GM18951 (cell line): Measurements from ENCODE around the gene AAK1.
"Not testable (repeated sequence)": the region's sequence is repeated elsewhere in the genome, so short reads cannot be mapped to it uniquely, and the experiment has no call there.

Experiments used
- POLR2A ChIP-seq: IDR thresholded peaks from 4 replicates; pipeline ENCODE4 v1.6.1; 2011; ENCODE audit warnings: mild to moderate bottlenecking; ENCODE audit not compliant: insufficient read length, insufficient read depth; ENCODE audit errors: extremely low read depth
- in situ Hi-C: fragments of 300-500 bp; cut with MboI; formaldehyde crosslinking; loops from one replicate; pipeline ENCODE4 v1.12.0; 2022; ENCODE audit warnings: low sequenced_read_pairs, mixed read lengths, inconsistent platforms; ENCODE audit not compliant: unreplicated experiment

AAK1 gene

DNA sequence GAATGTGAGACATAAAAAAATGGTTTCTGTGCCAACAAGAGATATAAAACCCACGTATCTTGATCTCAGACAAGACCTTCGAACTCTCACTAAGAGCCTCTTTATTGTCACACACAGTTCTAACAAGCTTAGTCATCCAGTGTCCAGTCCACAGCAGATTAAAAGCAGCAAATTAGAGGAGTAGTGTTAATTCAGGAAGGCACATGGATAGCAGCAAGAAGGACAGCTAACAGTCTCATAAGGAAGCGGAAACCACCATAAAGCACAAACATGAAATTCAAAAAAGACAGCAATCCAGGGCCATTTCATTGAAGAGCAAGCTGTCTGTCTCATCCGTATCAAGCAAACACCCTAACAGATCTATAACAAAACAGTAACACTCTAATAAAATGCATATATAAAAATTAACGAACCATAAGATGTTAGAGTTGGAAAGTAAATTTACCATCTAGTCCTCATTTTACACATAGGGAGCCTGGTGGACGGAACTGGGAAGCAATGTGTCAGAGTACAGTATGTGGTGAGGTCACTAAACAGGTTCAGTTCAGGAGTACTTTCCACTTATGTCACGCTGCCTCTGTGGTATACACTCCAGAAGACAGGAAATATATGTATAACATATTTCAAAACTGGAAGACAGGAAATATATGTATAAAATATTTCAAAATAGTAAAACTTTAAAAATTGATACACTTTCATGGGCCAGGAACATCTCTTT is 18.3 kb downstream of the AAK1 start:
- no peak for TF ChIP-seq POLR2A
- in situ Hi-C loops, result no loop called here

DNA sequence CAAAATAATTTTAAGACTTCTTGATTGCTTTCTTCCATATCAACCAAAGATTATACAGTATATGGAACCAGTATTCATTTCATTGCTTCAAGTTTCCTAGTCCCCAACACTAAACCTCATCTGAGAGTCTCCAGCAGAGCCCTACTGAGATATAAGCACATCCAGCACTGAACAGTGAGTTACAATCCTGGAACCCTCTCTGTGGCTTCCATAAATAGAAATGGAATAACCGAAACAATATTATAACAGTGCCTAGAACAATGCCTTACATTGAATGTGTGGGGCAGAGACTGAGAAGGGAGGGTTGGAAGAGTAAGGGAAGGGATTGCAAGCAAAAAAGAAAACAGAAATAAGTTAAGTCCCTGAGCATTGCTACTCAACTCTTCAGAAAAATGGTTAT is 18.9 kb downstream of the AAK1 start:
- no peak for TF ChIP-seq POLR2A

DNA sequence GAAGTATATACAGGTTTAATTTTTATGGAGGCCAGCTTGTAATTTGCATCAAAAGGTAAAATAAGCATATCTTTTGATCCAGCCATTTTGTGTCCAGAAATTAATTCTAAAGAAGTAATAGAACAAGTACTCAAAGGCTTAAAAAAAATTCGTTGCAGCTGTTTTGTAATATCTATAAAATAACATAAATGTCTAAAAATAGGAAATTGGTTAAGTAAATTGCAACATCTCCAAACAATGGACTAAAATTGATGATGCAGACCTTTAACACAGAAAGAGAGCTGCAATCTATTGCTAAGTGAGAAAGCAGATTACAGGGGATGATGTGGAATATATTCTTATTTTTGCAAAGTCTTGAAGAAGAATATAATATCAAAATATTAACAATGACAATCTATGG is 19.4 kb downstream of the AAK1 start:
- in situ Hi-C loops, result no loop called here
- no peak for TF ChIP-seq POLR2A

More for the DNA sequence above, 18.9 kb downstream of the AAK1 start:
- in situ Hi-C loops, result no loop called here

DNA sequence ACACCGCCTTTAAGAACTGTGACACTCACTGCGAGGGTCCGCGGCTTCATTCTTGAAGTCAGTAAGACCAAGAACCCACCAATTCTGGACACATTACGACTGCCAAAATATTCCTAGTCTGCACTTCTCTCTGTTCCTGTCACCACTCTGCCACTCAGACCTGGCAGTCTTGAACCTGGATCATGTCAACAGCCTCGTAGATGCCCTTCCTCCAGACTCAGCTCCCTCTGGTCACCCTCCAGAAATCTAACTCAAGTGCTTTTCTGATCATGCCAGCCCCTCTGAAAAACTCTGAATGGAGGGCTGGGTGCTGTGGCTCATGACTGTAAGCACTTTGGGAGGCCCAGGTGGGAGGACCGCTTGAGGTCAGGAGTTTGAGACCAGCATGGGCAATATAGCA is 20.3 kb downstream of the AAK1 start:
- no peak for TF ChIP-seq POLR2A
- in situ Hi-C loops, result no loop called here

DNA sequence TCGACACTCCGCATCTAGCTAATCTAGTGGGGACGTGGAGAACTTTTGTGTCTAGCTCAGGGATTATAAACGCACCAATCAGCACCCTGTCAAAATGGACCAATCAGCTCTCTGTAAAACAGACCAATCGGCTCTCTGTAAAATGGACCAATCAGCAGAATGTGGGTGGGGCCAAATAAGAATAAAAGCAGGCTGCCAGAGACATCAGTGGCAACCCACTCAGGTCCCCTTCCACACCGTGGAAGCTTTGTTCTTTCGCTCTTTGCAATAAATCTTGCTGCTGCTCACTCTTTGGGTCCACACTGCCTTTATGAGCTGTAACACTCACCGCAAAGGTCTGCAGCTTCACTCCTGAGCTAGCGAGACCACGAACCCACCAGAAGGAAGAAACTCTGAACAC is 20.7 kb downstream of the AAK1 start:
- in situ Hi-C loops, result not testable (repeated sequence)

DNA sequence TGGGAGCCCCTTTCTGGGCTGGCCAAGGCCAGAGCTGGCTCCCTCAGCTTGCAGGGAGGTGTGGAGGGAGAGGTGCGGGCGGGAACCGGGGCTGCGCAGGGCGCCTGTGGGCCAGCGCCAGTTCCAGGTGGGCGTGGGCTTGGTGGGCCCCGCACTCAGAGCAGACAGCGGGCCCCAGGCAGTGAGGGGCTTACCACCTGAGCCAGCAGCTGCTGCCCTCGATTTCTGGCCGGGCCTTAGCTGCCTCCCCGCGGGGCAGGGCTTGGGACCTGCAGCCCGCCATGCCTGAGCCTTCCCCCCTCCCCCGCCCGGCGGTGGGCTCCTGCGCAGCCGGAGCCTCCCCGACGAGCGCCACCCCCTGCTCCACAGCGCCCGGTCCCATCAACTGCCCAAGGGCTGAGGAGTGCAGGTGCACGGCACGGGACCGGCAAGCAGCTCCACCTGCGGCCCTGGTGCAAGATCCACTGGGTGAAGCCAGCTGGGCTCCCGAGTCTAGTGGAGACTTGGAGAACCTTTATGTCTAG is 21.5 kb downstream of the AAK1 start:
- in situ Hi-C loops, result not testable (repeated sequence)

DNA sequence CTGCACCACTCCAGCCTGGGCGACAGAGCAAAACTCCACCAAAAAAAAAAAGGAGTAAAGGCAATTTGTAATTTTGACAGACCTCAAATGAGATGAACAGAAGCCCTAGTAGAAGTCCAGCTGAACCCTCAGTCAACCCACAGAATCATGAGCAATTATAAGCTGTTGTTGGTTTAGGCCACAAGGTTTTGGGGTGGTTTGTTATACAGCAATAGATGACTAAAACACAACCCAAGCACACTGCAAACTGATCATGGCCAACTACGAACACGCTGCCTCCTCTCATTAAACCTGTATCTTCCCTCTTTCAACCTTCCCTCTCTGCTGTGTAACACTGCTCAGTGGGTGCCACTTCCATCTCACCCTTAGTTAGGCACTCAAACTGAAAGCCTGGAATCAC is 22.1 kb downstream of the AAK1 start:
- in situ Hi-C loops, result no loop called here
- no peak for TF ChIP-seq POLR2A

DNA sequence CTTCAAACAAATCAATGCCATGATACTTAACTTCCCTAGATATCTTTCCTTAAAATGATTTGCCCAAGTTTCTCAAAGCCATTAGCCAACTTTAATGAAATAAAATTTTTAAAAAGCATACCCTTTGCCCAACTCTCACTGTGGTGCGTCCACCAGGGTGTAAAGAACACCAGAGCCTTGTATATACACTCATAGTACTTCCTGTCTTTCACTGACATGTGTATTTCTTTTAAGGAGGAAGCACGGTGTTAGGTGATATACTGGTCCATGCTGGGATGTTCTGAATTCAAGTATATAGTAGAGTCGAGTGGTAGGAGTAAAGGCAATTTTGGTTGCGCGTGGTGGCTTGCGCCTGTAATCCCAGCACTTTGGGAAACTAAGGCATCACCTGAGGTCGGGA is 22.7 kb downstream of the AAK1 start:
- no peak for TF ChIP-seq POLR2A
- in situ Hi-C loops, result no loop called here

DNA sequence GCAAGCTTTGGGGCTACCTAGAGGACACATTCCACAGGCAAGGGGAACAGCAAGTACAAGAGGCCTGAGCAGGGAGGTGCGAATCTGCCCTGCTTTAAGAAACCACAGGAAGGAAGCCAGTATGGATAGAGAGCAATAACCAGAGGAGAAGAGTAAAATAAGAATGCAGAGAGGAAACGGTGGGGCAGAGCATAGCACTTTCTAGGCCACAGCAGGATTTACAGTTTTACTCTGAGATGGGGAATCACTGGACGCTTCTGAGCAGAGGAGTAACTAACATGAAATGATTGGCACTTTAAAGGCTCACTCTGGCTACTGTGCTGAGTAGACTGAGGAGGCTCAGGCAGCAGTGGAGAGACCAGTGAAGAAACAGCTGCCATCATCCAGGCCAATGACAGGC is 23.8 kb downstream of the AAK1 start:
- TF ChIP-seq POLR2A, result no peak
- in situ Hi-C loops, result no loop called here

DNA sequence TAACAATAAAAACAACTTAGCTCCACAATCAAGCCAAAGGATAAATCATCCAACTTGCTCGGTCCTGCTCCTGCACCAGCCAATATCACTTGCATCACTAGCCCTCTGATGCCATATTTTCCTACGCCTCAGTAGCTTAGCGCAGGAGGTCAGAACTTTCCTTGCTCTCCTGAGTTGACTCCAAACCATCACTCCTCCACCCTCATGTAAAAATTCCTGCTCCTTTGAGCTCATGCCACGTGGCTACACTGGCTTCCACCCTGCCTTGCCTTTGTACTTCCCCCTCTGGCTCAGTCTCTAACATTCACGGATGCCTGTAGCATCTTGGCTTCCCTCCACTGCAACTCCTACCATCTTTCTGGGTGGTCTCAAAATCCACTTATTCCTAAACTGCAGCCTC is 25.2 kb downstream of the AAK1 start:
- TF ChIP-seq POLR2A, result no peak
- in situ Hi-C loops, result no loop called here

DNA sequence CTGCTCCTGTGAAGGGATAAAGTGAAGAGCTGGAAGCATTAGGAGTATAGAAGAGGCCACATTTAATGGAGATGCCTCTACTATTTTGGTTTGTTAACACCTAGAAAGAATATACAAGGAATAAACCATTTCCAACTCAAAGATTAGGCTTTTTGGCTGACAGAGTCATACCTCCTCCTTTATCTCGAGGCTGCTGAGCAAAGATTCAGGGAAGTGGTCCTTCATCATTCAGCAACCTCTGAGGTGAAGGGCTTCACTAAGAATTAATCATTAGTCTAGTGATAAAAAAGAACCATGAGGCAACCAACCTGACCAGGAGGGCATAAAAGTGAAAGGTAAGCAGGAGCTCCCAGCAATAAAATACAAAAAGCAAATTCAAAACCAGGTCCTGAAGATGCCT is 25.8 kb downstream of the AAK1 start:
- no peak for TF ChIP-seq POLR2A
- in situ Hi-C loops, result no loop called here

DNA sequence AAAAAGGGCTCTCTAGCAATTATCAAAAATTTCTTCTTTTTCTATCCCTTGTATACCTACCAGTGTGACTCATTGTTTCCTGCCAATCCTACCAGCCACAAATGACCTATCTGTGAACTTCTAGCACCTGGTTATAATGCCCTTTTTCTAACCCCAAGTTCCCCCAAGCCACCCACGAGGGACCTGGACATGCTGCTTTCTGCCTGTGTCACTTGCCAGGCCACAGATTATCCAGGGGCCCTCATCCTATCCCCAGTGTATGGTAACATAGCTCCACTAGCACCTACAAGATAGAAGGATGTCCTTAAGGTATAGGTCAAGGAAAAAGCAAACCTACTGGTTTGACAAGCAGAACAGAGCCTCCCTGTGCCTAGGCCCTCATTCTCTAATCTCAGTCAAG is 26.8 kb downstream of the AAK1 start:
- TF ChIP-seq POLR2A, result no peak
- in situ Hi-C loops, result no loop called here

DNA sequence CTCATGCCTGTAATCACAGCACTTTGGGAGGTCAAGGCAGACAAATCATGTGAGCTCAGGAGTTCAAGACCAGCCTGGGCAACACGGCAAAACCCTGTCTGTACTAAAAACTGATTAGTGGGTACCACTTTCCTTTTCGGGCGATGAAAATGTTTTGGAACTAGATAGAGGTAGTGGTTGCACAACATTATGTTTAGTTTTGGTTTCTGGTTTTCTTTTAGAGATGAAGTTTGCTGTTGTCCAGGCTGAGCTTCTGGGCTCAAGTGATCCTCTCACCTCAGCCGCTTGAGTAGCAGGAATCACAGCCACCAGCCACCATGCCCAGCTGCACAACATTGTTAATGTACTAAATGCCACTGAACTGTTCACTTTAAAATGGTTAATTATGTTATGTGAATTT is 27.6 kb downstream of the AAK1 start:
- no peak for TF ChIP-seq POLR2A
- in situ Hi-C loops, result no loop called here

DNA sequence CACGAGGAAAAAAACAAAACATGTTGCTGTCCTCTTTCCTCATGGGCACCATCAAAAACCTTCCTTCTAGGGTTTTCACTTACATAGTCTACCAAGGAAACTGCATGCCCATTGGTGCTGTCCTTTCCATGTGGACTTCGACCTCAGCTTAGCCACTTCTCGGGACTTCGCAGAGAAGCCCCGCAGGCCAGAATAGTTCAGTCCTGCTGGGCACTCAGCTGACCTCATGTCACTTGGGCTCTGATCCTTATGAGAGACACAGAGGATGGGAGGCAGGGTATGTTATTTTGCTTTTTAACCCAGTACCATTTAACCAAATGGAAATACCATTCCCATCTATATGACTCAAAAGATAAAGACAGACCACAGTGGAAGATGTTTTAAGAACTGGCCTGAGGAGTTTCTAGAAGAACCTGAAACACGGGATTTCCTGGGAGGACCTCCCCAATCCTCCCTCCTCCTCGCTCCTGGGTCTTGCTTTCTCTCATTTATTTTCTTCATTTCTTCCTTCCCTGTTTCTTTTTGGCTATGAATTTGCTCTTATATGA is 28.4 kb downstream of the AAK1 start:
- TF ChIP-seq POLR2A, result no peak
- in situ Hi-C loops, result no loop called here

DNA sequence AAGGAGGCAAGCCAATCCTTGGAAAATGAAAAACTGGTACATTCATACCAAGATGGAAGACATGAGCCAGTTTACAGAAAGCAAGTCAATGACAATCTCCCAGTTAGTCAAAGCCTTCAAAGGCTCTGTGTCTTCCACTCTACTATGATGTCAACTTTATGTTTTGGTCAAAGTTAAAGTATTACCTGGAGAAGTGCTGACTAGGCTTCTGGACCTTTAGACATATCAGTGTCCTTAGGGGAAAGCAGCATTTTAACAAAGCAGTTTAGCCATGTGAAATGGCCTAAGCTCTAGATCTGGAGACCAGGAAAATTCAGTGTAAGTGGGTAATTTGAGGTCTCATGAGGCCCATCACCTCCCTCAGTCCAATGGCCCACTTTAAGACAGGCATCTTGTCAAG is 30.8 kb downstream of the AAK1 start:
- in situ Hi-C loops, result no loop called here
- TF ChIP-seq POLR2A, result no peak
